SK-N-SH treated with all-trans-retinoic acid at 6 μM for 48 hours (cell line): ENCODE measurements around the gene KDM4C.

Experiments
- ARNTL ChIP-seq: fragments of 450-650 bp; formaldehyde crosslinking; IDR thresholded peaks from 2 replicates; pipeline ENCODE4 v1.5.0; 2020; ENCODE audit warnings: low read depth, mild to moderate bottlenecking, moderate library complexity, borderline replicate concordance
- ESRRG ChIP-seq: fragments of 250-450 bp; sonication (Bioruptor Pico); IDR thresholded peaks from 2 replicates; pipeline ENCODE4 v1.6.1; 2021; ENCODE audit warnings: mild to moderate bottlenecking
- GLIS3 ChIP-seq: fragments of 250-450 bp; sonication (Bioruptor Pico); IDR thresholded peaks from 2 replicates; pipeline ENCODE4 v1.5.0; 2020; ENCODE audit warnings: mild to moderate bottlenecking, moderate library complexity
- POU6F1 ChIP-seq: fragments of 250-450 bp; sonication (Bioruptor Pico); IDR thresholded peaks from 2 replicates; pipeline ENCODE4 v1.8.0; 2021; ENCODE audit warnings: low read depth, mild to moderate bottlenecking, moderate library complexity, borderline replicate concordance
- SNAI2 ChIP-seq: fragments of 250-450 bp; sonication (Bioruptor Pico); IDR thresholded peaks from 2 replicates; pipeline ENCODE4 v1.5.0; 2020; ENCODE audit warnings: mild to moderate bottlenecking, moderate library complexity
- TOX ChIP-seq: fragments of 250-450 bp; sonication (Bioruptor Pico); IDR thresholded peaks from 2 replicates; pipeline ENCODE4 v1.8.0; 2021; ENCODE audit warnings: mild to moderate bottlenecking, moderate library complexity, borderline replicate concordance
- TSHZ2 ChIP-seq: fragments of 250-450 bp; sonication (Bioruptor Pico); IDR thresholded peaks from 2 replicates; pipeline ENCODE4 v1.5.0; 2020; ENCODE audit warnings: mild to moderate bottlenecking, moderate library complexity
- ZFP30 ChIP-seq: fragments of 450-650 bp; formaldehyde crosslinking; IDR thresholded peaks from 2 replicates; pipeline ENCODE4 v1.5.0; 2022; ENCODE audit warnings: mild to moderate bottlenecking, moderate library complexity
- TF ChIP-seq, protein P1 (sequence below): fragments of 250-450 bp; sonication (Bioruptor Pico); IDR thresholded peaks from 2 replicates; pipeline ENCODE4 v1.8.0; 2020; ENCODE audit warnings: mild to moderate bottlenecking, moderate library complexity, borderline replicate concordance

DNA sequence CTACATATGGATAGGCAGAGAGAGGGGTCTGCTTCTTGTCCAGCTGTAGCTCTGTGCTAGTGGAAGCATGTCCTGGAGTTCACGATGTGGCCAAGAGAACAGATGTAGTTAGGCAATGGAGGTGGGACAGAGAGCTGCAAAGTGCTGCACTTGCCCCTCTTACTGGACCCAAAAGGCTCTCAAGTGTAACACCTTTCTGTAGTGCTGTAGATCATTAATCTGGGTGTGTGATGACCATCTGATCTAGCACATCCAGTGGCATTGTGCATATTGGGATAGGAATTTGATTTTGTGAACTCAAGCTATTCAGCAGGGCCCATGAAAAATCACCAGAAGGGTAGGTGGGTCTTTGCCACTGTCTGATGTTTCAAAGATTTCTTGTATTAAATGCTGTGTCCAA, 151.4 kb downstream of the KDM4C start:
- TF ChIP-seq, protein P1, sequence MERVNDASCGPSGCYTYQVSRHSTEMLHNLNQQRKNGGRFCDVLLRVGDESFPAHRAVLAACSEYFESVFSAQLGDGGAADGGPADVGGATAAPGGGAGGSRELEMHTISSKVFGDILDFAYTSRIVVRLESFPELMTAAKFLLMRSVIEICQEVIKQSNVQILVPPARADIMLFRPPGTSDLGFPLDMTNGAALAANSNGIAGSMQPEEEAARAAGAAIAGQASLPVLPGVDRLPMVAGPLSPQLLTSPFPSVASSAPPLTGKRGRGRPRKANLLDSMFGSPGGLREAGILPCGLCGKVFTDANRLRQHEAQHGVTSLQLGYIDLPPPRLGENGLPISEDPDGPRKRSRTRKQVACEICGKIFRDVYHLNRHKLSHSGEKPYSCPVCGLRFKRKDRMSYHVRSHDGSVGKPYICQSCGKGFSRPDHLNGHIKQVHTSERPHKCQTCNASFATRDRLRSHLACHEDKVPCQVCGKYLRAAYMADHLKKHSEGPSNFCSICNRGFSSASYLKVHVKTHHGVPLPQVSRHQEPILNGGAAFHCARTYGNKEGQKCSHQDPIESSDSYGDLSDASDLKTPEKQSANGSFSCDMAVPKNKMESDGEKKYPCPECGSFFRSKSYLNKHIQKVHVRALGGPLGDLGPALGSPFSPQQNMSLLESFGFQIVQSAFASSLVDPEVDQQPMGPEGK (CRISPR knock-in tag) = no peak
- no peak for TF ChIP-seq ARNTL (CRISPR knock-in tag)
- no peak for TF ChIP-seq GLIS3 (CRISPR knock-in tag)
- no peak for TF ChIP-seq ESRRG (CRISPR knock-in tag)
- no peak for TF ChIP-seq TSHZ2 (CRISPR knock-in tag)
- no peak for TF ChIP-seq ZFP30 (CRISPR knock-in tag)
- TF ChIP-seq POU6F1 (CRISPR knock-in tag) = no peak
- TF ChIP-seq SNAI2 (CRISPR knock-in tag) = no peak
- no peak for TF ChIP-seq TOX (CRISPR knock-in tag)
